K562 (cell line): ENCODE measurements around the gene VMA21. TPM values are rescaled to one million over a fixed set of nuclear protein-coding genes. Genes with fewer than 3 reads are reported as not detected.

Experiments used
- ADNP ChIP-seq: fragments of 200-800 bp; sonication (Bioruptor generic); IDR thresholded peaks from 2 replicates; pipeline ENCODE4 v1.6.1; 2016; ENCODE audit warnings: missing genetic modification characterization, missing compliant biosample characterization
- ATF1 ChIP-seq, 2 experiments: fragments of 450-650 bp in 1 of 2; IDR thresholded peaks; 2 replicates each; pipeline ENCODE4 v1.6.1; 2016; ENCODE audit warnings: missing compliant biosample characterization in 1 of 2, missing genetic modification characterization in 1 of 2
- CXXC5 ChIP-seq: fragments of 250-450 bp; sonication (Bioruptor Pico); IDR thresholded peaks from 2 replicates; pipeline ENCODE4 v1.8.0; 2022; ENCODE audit warnings: inconsistent platforms, mild to moderate bottlenecking, moderate library complexity
- EP300 ChIP-seq: IDR thresholded peaks from 2 replicates; pipeline ENCODE4 v1.6.1; 2012; ENCODE audit warnings: low read length, improper control_type of control experiment
- EWSR1 ChIP-seq: fragments of 450-650 bp; IDR thresholded peaks from 2 replicates; pipeline ENCODE4 v1.6.1; 2018; ENCODE audit warnings: borderline replicate concordance, mild to moderate bottlenecking, low read depth, moderate library complexity; ENCODE audit not compliant: partially characterized antibody
- FOXJ2 ChIP-seq: fragments of 200-800 bp; sonication (Bioruptor generic); IDR thresholded peaks from 2 replicates; pipeline ENCODE4 v1.6.1; 2016; ENCODE audit warnings: missing genetic modification characterization, missing compliant biosample characterization
- GTF2F1 ChIP-seq: IDR thresholded peaks from 2 replicates; pipeline ENCODE4 v1.6.1; 2011; ENCODE audit warnings: low read depth, low read length, improper control_type of control experiment
- HNRNPLL ChIP-seq: fragments of 200-400 bp; formaldehyde crosslinking; IDR thresholded peaks from 2 replicates; pipeline ENCODE4 v1.6.1; 2017; ENCODE audit warnings: low read length, low read depth, mild to moderate bottlenecking; ENCODE audit not compliant: poor library complexity, severe bottlenecking
- KLF1 ChIP-seq: fragments of 450-650 bp; IDR thresholded peaks from 2 replicates; pipeline ENCODE4 v1.6.1; 2016; ENCODE audit warnings: missing genetic modification characterization, missing compliant biosample characterization
- NFIC ChIP-seq: fragments of 450-650 bp; IDR thresholded peaks from 2 replicates; pipeline ENCODE4 v1.6.1; 2017; ENCODE audit warnings: mild to moderate bottlenecking, inconsistent platforms
- NONO ChIP-seq, 2 experiments: fragments of 200-400 bp in 1 of 2; fragments of 450-650 bp in 1 of 2; formaldehyde crosslinking in 1 of 2; IDR thresholded peaks; 2 replicates each; pipeline ENCODE4 v1.6.1; 2017; ENCODE audit warnings: low read depth in 2 of 2, mild to moderate bottlenecking in 2 of 2, moderate library complexity in 2 of 2, low read length in 1 of 2
- PHF8 ChIP-seq: fragments of 200-600 bp; sonication (generic); IDR thresholded peaks from 2 replicates; pipeline ENCODE4 v1.6.1; 2012; ENCODE audit warnings: mixed run types, mild to moderate bottlenecking, inconsistent platforms, low read length, moderate library complexity, borderline replicate concordance
- PRMT5 ChIP-seq: sonication (generic); formaldehyde crosslinking; IDR thresholded peaks from 2 replicates; pipeline ENCODE4 v1.5.0; 2020; ENCODE audit warnings: missing genetic modification reagents
- RBFOX2 ChIP-seq: fragments of 200-400 bp; formaldehyde crosslinking; IDR thresholded peaks from 2 replicates; pipeline ENCODE4 v1.6.1; 2017; ENCODE audit warnings: low read depth, mild to moderate bottlenecking, low read length, moderate library complexity
- SNRNP70 ChIP-seq: fragments of 200-400 bp; formaldehyde crosslinking; optimal IDR thresholded peaks from 2 replicates; pipeline ENCODE3; 2017; ENCODE audit warnings: low read depth, low read length
- TAF1 ChIP-seq: IDR thresholded peaks from 2 replicates; pipeline ENCODE4 v1.6.1; 2011; ENCODE audit warnings: mild to moderate bottlenecking, low read length, moderate library complexity; ENCODE audit not compliant: insufficient read depth, control insufficient read depth, severe bottlenecking; ENCODE audit errors: extremely low read depth
- TRIM24 ChIP-seq, 2 experiments: fragments of 450-650 bp; IDR thresholded peaks; 2 replicates each; pipeline ENCODE4 v1.6.1; 2016
- polyA plus RNA-seq, 8 experiments: library from polyadenylated mRNA; depleted of rRNA in 4 of 8; stranded (reverse) in 5 of 8; unstranded in 3 of 8; fragments of >200 nt; fragmentation: Nextera tagmentation in 2 of 8; fragmentation: Illumina TruSeq in 1 of 8; extraction: Ambion mirVana in 2 of 8; extraction: Trizol in 1 of 8; gene quantifications; 2 replicates each; pipeline versions ENCODE4 v1.2.1 to v1.2.3, GENCODE V29; 2011 to 2014; ENCODE audit warnings: inconsistent platforms in 1 of 8, missing spikeins in 1 of 8
- total RNA-seq, 7 experiments: library from RNA; depleted of rRNA in 6 of 7; stranded (reverse); fragments of >200 nt in 6 of 7; fragmentation: Illumina TruSeq in 2 of 7; extraction: Trizol in 2 of 7; gene quantifications; 2 replicates each; pipeline versions ENCODE4 v1.2.1 to v1.2.3, GENCODE V29; 2011 to 2021; ENCODE audit warnings: low replicate concordance in 1 of 7
- TF ChIP-seq, protein P1 (sequence below): sonication (generic); formaldehyde crosslinking; IDR thresholded peaks from 2 replicates; pipeline ENCODE4 v1.8.0; 2023; ENCODE audit warnings: mild to moderate bottlenecking, missing genetic modification reagents
- TF ChIP-seq, protein P2 (sequence below): sonication (generic); formaldehyde crosslinking; IDR thresholded peaks from 2 replicates; pipeline ENCODE4 v1.5.0; 2020; ENCODE audit warnings: missing genetic modification reagents
- TF ChIP-seq, protein P3 (sequence below), 2 experiments: IDR thresholded peaks; 2 replicates each; pipeline ENCODE4 v1.6.1; 2012; ENCODE audit warnings: improper control_type of control experiment in 2 of 2, low read depth in 2 of 2, low read length in 2 of 2, borderline replicate concordance in 1 of 2

The VMA21 gene
- total and polyA plus RNA-seq, 9 of the 15 experiments (the other 6 are each of a cell fraction or from before 2014, with no cell fraction given) = 17.5 to 101 (median 47.5) TPM

DNA sequence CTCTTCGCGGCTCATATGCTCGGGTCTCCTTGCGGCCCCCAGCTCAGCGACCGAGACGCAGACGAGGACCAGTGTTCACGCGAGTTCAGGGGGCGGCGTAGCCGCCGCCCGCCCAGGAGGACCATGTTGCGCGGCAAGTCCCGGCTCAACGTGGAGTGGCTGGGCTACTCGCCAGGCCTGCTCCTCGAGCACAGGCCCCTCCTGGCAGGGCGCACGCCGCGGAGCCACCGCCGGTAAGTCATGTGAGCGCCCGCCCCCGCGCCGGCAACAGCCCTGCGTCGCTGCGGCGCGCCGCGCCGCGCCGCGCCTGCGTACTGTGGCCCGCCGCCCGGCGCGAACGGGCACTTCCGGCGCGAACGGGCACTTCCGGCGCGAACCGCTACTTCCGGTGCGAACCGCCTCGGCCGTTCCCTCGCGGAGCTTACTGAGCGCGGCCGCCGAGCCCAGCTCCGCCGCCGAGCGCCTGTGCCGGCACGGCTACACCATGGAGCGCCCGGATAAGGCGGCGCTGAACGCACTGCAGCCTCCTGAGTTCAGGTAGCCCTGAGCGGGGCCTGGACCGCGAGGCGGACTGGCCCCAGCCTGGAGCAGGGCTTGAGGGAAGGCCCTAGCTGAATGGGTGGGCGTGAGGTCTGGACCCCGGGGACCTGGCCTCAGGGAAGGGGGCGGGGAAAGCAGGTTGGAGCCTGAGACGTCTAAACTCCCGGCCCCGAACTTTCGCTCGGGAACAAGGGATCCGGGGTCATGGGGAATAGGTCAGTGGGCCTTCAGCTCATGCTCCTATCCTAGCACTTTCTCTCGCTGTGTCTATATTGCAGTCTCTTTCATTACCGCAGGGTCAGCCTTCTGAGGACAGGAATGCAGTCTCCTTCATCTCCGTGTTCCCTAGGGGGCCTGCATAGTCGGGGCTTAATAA, at the start of gene VMA21 (continued):
- TF ChIP-seq, protein P1, sequence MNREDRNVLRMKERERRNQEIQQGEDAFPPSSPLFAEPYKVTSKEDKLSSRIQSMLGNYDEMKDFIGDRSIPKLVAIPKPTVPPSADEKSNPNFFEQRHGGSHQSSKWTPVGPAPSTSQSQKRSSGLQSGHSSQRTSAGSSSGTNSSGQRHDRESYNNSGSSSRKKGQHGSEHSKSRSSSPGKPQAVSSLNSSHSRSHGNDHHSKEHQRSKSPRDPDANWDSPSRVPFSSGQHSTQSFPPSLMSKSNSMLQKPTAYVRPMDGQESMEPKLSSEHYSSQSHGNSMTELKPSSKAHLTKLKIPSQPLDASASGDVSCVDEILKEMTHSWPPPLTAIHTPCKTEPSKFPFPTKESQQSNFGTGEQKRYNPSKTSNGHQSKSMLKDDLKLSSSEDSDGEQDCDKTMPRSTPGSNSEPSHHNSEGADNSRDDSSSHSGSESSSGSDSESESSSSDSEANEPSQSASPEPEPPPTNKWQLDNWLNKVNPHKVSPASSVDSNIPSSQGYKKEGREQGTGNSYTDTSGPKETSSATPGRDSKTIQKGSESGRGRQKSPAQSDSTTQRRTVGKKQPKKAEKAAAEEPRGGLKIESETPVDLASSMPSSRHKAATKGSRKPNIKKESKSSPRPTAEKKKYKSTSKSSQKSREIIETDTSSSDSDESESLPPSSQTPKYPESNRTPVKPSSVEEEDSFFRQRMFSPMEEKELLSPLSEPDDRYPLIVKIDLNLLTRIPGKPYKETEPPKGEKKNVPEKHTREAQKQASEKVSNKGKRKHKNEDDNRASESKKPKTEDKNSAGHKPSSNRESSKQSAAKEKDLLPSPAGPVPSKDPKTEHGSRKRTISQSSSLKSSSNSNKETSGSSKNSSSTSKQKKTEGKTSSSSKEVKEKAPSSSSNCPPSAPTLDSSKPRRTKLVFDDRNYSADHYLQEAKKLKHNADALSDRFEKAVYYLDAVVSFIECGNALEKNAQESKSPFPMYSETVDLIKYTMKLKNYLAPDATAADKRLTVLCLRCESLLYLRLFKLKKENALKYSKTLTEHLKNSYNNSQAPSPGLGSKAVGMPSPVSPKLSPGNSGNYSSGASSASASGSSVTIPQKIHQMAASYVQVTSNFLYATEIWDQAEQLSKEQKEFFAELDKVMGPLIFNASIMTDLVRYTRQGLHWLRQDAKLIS = 0 out of 2 replicates have a peak, but pooled peaks have one; percentile 75
- TF ChIP-seq PRMT5 (CRISPR knock-in tag) (no peak), TAF1 (peak; percentile 70), NONO (IDR thresholded peaks at IDR 0.05; ENCODE audit: low read depth in 2 of 2, low read length in 1 of 2) (peak in 1 of 2 experiments; percentile 17; a peak in 1 of 4 replicates), KLF1 (peak; percentile 71; the same call in 1 of the 2 replicates), SNRNP70 (no peak), FOXJ2 (peak; percentile 34; the same call in 1 of the 2 replicates), HNRNPLL (peak; percentile 31), RBFOX2 (peak; percentile 93), ATF1 (CRISPR knock-in tag; IDR thresholded peaks at IDR 0.05) (no peak), ATF1 (tag; IDR thresholded peaks at IDR 0.05) (peak; percentile 76), GTF2F1 (0 out of 2 replicates have a peak, but pooled peaks have one; percentile 30), PHF8 (peak; percentile 90), EWSR1 (no peak), ADNP (tag) (no peak), NFIC (peak; percentile 69), TRIM24 (IDR thresholded peaks at IDR 0.05) (no peak), EP300 (peak; percentile 14; the same call in 1 of the 2 replicates), CXXC5 (CRISPR knock-in tag) (peak; percentile 95)
- TF ChIP-seq, protein P2, sequence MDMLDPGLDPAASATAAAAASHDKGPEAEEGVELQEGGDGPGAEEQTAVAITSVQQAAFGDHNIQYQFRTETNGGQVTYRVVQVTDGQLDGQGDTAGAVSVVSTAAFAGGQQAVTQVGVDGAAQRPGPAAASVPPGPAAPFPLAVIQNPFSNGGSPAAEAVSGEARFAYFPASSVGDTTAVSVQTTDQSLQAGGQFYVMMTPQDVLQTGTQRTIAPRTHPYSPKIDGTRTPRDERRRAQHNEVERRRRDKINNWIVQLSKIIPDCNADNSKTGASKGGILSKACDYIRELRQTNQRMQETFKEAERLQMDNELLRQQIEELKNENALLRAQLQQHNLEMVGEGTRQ (CRISPR knock-in tag) = peak; percentile 83
- TF ChIP-seq, protein P3, sequence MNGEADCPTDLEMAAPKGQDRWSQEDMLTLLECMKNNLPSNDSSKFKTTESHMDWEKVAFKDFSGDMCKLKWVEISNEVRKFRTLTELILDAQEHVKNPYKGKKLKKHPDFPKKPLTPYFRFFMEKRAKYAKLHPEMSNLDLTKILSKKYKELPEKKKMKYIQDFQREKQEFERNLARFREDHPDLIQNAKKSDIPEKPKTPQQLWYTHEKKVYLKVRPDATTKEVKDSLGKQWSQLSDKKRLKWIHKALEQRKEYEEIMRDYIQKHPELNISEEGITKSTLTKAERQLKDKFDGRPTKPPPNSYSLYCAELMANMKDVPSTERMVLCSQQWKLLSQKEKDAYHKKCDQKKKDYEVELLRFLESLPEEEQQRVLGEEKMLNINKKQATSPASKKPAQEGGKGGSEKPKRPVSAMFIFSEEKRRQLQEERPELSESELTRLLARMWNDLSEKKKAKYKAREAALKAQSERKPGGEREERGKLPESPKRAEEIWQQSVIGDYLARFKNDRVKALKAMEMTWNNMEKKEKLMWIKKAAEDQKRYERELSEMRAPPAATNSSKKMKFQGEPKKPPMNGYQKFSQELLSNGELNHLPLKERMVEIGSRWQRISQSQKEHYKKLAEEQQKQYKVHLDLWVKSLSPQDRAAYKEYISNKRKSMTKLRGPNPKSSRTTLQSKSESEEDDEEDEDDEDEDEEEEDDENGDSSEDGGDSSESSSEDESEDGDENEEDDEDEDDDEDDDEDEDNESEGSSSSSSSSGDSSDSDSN (IDR thresholded peaks at IDR 0.05; ENCODE audit: borderline replicate concordance in 1 of 2, low read depth in 2 of 2, low read length in 2 of 2) = 0 out of 4 replicates have a peak, but pooled peaks have one; percentile 28 to 52
